HG03457 (cell line): ENCODE data around the gene STARD13.

Experiments used
- ATAC-seq: cut with Tn5 transposase; IDR thresholded peaks from one replicate; pipeline ENCODE4 v1.9.1; 2021; ENCODE audit warnings: moderate number of reproducible peaks; ENCODE audit not compliant: unreplicated experiment

Gene STARD13

GRCh38 chr13:33069365-33069764 is 216.2 kb downstream of the STARD13 start:
- no peak for ATAC-seq

GRCh38 chr13:33066329-33066728 is 219.2 kb downstream of the STARD13 start:
- ATAC-seq: no peak

DNA sequence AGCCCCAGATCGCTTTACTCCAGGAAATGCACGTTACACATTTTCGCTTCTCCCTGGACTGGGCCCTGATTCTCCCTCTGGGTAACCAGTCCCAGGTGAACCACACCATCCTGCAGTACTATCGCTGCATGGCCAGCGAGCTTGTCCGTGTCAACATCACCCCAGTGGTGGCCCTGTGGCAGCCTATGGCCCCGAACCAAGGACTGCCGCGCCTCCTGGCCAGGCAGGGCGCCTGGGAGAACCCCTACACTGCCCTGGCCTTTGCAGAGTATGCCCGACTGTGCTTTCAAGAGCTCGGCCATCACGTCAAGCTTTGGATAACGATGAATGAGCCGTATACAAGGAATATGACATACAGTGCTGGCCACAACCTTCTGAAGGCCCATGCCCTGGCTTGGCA is 224.7 kb downstream of the STARD13 start:
- no peak for ATAC-seq

- no peak for ATAC-seq
These were observed 226.7 kb downstream of the STARD13 start for GRCh38 chr13:33058776-33059327.

DNA sequence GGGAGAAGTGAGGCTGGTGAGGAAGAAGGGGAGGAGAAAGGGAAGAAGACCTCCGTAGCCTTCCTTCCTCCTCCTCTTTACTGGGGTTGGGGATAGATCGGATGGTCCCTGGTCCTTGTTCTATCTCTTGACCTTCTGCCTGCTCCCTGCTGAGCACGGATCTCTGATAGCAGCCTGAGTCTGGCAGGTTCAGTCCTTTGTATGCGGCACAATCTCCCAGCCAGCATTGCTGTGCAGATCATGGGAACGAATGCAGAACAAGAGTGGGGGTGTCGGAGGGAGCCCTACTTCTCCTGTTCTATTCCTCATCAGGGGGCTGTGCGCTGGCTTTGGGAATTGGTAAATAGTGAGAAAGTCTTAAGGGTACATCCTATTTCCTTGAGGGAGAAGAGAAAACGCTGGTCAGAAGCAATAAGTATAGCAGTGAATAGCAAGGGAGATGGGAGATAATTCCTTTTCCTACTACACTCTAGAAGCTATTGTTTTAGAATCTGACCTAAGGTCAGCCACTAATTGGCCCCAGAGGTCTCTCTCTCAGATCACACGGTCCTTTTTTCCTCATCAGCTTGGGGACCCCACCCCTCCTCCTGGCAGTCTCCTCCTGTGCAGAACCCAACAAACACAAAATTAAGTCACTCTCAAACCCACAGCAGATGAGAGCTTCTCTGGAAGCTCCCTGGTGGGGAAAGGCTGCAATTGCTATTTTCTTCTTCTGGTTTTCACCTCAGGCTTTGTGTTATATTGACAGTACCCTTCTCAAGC is 228.4 kb downstream of the STARD13 start:
- ATAC-seq: no peak

DNA sequence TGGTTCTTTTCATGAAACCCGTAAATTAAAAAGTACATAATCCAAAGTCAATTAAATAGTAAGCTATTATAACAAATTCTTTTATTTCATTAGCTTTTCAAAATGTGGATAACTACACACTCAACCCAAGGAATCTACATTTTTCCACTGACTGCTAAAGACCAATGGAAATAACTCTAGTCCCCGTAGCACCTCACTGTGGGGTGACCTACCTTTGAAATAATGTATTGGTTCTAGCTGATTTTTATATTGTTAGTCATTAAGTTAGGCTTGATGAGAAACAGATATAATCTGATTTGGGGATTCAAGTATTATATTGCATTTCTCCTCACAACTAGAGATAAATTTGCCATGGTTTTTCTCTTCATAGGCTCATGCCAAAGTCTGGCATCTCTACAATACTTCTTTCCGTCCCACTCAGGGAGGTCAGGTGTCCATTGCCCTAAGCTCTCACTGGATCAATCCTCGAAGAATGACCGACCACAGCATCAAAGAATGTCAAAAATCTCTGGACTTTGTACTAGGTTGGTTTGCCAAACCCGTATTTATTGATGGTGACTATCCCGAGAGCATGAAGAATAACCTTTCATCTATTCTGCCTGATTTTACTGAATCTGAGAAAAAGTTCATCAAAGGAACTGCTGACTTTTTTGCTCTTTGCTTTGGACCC is 232.0 kb downstream of the STARD13 start:
- no peak for ATAC-seq
